Stimulated activated CD4-positive, alpha-beta T cell treated with anti-CD3 and anti-CD28 coated beads, Interleukin-1b, Interleukin-23, amount 100 ng/mL, for 1 hour (primary cell): Measurements from ENCODE around the gene NKTR.

ENCODE experiments used
- DNase-seq, 2 donors: peaks; one replicate each; pipeline ENCODE4 v3.0.0-alpha.2; 2020; ENCODE audit warnings: low read depth in 2 of 2

NKTR gene

DNA sequence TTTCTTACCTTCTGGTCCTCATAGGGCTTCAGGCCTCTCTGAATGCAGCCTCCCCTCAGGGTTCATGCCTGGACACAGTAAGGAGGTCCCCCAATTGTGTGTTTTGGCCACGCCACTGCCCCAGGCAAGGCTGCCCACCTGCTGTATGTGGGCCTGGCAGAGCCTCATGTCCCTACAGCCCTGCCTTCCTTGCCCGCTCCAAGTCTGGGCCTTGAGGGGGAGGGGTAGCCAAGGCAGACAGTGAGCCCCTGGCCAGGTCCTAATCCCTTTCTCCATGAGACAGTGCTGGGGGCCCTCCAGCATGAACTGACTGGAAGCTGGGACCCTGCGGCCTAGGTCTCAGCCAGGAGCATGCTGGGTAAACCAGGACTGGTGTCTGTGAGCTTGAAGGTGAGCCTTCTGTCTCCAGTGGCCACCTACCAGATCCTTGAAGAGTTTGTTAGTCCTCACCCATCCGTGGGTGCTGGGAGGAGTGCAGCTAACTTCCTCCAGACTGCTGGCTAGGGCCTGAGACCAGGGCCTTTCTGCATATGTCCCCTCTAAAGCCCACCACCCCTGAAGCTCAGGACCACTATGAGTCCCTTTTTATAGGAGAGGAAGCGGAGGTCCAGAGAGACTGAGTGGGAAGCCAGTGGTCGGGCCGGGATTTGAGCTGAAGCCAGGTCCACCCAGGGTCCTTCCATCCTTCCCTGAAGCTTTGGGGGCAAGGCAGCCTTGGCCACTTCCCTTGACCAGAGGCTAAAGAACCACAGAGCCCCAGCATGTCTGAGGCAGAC, 61.7 kb downstream of the NKTR start:
- no peak for DNase-seq

DNA sequence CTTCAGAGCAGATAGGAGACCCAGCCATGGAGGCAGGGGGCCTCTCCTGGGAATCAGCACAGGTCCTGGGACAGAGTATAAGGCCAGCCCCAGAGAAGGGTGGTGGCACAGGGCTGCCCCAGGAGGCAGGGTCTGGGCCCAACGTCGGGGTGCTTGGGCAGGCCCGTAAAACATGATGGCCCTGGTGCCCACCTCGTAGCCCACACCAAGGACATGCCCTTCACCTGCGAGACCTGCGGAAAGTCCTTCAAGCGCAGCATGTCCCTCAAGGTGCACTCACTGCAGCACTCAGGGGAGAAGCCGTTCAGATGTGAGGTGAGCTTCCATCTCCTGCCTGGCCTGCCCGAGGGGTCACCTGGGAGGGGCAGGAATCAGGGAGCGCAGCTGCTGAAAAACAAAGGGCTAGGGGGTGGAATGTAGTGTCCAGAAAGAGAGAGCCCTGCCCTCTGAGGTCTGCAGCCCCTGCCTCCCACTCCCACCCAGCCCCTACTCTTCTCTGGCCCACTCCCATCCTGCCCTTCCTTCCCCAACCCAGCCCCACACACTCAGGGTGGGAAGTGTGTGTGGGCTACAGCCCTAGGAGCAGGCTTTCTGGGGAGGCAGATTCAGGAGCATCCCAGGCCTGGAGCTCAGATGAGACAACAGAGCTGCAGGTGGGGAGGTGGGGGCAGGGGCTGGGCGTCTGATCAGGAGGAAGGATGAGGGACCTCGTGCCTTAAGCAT, 62.5 kb downstream of the NKTR start:
- DNase-seq, result no peak

DNA sequence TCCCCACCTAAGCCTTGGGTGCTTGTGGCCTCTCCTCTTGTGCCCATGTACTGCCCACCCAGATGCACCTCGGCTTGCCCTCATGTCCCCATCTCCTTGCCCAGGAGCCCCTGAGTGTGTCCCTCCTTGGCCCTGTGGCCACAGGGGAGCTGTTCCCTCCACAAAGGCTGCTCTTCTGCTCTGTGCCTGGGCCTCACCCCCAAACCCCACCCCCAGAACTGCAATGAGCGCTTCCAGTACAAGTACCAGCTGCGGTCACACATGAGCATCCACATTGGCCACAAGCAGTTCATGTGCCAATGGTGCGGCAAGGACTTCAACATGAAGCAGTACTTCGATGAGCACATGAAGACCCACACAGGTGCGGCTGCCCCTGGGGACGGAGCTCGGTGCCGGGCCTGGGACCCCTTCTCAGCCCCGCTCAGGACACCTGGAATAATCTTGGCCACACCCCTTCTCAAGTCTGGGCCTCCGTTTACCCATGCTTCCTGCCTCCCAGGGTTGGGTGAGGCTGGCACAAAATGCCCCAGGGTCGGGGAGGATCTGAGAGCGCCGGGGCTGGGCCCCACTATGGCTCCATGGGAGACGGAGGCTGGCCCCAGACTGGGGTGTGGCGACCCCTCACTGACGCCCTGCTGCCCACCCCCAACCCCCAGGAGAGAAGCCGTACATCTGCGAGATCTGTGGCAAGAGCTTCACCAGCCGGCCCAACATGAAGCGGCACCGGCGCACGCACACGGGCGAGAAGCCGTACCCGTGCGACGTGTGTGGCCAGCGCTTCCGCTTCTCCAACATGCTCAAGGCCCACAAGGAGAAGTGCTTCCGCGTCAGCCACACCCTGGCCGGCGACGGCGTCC, 63.3 kb downstream of the NKTR start:
- DNase-seq, result no peak

DNA sequence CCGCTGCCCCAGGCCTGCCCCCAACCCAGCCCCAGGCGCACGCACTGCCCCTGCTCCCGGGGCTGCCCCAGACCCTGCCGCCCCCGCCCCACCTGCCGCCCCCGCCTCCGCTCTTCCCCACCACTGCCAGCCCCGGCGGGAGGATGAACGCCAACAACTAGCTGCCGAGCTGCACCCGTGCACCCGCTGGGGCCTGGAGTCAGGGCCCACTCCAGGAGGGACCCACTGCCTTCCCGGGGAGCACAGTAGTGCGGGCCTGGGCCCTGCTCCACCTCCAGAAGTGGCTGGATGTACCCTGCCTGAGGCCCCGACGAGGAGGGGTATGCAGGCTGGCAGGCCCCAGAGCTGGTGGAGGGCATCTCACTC, 63.9 kb downstream of the NKTR start:
- no peak for DNase-seq

DNA sequence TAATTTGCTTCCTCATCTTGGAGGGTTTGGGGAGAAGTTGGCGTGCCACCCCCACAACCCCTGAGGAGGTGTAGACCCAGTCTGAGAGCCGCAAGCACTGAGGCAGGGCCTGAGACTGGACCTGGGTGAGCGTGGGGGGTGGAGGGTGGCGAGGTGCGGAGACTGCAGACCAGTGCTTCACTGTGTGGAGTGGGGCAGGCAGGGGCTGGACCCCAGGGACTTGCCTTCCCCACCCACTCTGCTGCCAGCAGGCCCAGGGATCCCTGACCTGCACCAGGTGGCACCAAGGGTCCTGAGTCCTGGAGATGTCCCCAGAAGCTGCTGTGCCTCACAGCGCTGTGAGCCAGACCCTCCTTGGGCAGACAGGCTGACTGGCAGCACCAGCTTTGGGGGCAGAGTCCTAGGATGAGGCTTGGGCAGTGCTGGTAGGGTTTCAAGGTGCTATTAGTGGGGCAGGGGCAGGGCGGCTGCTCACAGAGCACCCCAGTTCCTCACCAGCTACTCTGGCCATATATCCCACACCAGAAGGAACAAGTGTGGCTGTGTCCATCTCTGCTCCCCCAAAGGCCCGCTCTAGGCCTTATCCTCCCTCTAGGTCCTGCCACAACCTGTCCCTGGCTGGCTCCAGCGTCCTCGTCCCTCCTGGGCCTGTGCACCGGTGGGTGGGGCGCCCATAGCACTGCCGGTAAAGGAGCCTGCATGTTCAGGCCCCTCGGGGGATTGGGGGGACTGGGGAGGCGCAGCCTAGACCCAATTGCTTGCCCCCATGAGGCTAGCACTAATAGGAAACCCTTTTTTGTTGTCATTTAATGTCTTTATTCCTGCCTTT, 64.8 kb downstream of the NKTR start:
- DNase-seq, result no peak

DNA sequence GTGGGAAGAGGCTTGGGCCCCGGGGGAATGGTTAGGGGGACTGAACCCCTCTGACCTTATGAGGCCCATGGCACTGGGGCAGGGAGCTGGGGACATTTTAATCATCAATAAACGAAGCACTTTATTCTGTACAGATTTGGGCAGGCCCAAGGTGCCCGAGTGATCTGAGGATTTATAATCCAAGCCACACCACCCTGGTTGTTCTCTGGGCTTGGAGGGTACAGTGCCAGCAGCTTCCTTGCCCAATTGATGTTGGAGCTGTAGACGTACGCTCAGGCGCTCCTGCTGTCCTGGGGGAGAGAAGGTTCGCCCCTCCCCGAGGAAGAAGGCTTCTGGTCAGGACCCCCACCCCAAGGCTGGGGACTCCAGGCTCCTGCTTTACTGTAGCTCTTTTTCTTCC, 65.5 kb downstream of the NKTR start:
- no peak for DNase-seq

DNA sequence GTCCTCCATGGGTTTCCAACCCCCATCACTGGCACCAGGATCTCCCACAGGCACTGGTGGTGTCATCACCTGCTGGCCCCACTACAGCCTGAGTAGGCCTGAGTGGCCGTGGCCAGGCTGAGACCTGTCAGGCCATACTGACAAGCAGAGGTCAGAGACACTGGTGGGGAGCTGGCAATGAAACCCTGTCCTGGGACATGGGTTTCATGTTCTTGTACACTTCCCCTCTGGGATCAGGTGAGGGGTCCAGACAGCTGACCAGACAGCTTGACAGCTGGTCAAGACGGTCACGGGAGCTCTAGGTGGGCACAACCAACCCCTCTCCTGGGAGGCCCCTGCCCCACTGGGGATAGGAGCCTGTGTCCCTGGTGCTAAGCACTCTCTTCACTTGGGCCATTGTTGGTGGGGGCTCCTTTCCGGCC, 66.1 kb downstream of the NKTR start:
- no peak for DNase-seq

DNA sequence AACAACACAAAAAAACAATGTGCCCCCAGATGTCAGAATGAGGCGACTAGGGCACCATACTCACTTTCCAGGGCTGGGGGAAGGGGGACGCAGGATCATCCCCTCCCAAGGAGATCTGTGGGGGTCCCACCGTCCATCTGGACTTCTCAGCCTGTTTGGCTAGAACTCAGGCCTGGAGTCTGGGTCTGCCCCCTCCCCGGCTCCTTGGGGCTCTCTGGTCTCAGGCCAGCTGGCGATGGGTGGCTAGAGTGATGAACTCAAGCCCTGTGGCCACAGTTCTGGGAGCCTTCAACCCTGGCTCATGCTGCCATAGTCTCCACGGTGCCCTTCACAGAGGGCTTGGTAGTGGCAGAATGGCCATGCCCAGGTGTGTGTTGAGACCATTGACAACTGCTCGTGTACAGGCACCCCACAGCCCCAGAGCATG, 66.6 kb downstream of the NKTR start:
- no peak for DNase-seq

DNA sequence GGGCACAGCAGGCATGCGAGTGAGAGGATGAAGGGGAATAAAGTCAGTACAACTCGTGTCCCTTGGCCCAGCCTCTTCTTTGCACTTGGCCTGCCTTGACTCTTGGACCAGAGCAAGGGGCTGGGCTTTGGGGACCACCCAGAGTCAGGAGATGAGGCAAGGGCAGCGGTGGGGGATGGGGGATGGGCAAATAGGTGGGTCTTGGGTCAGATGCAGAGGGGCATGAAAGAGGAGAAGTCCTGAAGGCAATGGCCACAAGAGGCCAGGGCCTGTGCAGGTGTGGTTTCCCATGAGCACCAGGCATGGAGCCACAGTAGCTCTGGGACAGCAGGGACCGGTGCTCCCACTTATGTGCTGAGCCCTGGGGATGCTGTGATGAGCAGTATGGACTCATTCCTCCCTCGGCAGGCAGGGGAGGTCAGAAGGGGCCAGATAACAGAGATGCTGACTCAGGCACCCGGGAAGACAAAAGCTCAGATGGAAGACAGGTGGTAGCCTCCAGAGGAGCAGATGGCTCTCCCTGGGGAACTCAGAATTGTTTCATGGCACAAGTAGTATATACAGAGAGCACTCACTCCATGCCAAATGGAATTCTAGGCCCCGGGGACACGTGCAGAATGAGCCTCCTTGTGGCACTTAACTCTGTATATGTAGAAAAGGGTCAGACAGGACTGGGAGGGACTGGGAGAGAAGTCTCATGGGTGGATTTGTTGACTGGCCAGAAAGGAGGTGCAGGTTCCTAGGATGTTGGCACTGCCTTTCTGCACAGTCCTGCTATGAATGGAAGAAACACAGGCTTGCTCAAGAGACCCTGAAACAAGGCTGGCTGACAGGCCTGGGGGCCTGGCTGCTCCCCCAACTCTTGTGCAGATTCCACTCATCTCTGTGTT, 67.3 kb downstream of the NKTR start:
- DNase-seq, result no peak

DNA sequence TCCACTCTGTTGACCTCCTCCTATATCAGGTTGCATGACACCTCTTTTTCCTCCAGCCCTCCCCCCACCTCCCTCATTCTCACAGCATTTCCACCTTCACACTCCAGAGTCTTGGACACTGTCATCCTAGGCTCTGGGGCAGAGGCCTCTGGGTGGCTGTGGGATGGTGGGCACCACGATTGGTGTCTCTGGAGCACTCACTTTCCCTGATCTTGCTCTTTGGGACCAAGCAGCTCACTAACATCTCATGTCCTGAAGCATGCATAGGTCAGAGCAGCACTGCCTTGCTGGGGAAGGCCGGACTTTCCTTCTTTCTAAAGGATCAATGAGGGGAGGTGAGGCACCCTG, 67.9 kb downstream of the NKTR start:
- no peak for DNase-seq

DNA sequence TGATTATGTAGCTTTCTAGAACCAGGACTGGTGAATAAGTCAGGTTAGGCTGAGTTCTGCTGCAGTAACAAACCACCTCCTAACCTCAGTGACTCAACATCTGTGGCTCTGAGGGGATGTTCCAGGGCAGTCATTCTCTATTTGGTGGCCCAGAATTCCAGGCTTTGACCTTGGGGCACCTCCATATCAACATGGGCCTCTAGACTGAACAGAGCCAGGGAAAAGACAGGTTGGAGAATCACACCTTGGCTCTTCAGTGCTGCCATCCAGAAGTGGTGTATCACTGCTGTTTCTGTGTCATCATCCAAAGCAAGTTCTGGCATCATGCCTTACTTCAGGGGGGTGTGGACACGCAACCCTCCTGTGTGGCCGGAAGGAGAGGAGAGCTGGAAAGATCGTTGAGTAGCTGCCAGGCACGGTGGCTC, 68.3 kb downstream of the NKTR start:
- DNase-seq, result no peak

DNA sequence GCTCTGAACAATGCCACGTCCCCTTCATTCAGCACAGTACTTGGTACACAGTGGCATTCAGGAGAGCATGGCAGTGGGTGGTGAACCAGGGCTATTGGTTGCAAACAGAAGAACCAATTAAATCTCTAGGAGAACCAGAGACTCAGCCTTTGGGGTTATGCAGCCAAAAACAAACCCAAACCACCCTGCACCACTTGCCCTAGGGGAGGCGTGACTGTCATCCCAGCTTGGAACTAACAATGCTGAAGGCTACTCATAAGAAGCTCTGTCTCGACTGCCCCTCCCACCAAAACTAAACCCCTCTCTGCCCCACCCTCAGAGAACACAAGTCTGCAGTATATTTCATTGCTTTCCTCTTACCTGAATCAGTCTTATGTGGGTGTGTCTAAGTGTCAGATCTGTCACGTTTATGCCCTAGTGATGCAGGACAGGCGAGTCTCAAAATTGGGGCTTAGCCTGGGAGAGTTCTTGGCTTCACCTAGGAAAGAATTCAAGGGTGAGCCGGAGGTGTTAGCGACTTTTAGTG, 69.6 kb downstream of the NKTR start:
- DNase-seq, result no peak

DNA sequence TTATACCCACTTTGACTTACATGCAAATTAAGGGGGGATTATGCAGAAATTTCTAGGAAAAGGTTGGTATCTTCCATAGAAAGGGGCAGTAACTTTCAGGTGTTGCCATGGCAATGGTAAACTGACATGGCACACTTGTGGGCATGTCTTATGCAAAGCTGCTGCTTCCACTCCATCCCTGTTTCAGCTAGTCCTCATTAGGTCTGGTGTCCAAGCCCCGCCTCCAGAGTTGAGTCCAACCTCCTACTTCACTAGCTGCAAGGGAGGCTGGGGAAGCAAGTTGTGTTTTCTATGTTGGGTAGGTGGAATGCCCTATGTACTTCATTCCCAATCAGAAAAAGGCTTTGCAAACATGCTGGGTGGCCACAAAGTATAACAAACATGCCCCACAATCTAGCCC, 70.2 kb downstream of the NKTR start:
- DNase-seq, result no peak

DNA sequence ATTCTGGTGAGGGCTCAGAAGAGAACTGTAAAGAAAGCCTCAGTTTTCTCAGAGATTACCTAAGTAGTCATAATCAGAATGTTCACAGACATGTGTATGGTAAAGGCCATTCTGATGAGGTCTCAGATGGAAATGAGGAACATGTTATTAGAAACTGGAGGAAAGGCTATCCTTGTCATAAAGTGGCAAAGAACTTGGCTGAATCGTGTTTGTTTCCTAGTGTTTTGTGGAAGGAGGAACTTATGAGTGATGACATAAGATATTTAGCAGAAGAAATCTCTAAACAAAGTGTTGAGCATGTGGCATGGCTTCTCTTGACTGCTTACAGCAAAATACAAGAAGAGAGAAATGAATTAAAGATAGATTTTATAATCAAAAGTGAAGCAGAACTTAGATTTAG, 72.0 kb downstream of the NKTR start:
- no peak for DNase-seq

DNA sequence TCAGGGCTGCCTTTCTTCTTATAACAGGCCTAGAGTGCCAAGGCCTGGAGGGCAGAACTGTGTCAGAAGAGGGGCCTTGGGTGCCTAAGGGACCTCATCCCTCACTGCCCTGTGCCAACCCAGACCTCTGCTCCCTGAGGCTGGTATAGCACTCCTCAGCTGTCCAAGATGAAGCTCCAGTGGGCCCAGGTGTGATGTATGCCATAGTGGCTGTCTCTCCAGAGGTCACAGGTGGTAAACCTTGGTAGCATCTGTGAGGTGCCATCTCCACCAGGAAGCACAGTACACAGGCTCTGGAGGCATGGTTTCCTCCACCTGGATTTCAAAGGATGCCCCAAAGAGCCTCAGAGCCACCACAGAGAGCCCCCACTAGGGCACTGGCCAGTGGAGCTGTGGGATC, 72.6 kb downstream of the NKTR start:
- DNase-seq, result no peak

DNA sequence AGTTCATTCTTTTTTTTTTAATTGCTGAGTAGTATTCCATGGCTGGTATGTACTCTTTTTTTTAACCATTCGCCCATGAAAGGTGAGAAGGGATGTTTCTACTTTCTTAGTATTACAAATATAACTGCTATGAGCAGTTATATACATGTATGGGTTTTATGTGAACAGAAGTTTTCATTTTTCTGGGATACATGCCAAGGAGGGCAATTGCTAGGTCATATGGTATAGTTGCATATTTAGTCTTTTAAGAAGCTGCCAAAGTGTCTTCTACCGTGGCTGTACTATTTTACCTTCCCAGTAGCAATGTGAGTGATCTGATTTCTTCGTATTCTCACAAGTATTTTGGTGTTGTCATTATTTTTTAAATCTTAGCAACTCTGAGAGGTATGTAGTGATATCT, 73.7 kb downstream of the NKTR start:
- DNase-seq, result no peak

DNA sequence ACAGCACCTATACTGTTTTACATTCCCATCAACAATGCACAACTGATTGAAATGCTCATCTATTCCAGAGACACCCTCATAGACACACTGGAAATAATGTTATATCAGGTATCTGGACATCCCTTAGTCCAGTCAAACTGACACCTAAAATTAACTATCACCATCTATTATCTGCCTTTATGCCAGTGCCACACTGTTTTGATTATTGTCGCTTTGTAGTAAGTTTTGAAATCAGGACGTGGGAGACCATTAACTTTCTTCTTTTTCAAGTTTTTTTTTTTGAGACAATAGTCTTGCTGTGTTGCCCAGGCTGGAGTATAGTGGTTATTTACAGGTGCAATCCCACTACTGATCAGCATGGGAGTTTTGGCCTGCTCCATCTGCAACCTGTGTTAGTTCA, 75.4 kb downstream of the NKTR start:
- no peak for DNase-seq

DNA sequence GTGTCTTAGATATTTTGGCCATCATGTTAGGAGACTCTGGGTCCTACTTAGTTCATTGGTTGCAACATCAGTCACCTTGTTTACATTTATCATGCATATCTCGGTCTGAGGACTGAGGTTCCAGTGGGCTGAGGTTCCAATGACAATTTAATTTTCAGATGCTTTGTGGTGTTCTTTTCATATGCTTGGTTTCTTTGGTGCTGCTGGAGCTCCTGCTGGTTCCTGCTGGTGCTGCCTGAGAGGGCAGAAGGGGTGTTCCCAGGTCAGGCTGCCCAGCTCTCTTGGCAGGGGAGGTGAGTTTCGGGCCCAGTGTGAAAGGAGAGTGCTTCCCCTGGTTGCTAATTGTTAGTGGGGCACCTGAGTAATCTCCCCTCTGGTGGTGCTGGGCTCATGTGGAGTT, 78.0 kb downstream of the NKTR start:
- no peak for DNase-seq

DNA sequence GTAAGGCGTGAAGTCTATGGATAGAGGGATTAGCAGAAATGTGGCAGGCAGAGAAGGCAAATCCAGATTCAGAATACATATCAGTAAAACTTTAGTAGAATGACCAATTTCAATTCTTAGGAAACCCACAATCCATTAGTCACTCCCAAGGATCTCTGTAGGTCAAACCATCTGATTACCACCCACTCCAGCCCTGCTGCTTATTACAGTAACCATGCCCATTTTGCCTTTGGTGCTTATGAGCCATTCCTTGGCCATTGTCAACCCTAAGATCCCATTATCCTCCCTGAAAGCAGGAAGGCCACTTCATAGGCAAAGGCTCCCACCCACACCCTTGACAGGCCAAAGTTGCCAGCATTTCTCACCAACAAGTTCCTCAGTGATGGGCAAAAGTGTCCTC, 79.8 kb downstream of the NKTR start:
- no peak for DNase-seq

DNA sequence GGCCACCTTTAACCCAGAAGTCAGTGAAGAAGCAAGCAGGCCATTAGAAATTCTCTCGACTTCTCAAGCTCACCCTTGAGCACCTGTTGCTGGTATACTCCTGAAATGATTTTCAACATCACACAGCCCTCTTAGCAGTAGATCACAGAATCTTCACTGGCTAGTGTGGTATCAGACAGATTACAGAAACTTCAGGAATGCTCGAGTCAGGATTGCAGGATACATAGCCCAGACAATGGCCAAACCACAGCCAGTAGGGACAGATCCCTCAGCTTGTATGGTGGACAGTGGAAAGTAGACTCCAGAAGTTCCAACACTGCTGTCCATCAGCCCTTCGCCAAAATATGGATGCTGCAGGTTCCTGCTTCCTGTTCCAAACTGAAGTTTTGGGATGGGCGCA, 80.3 kb downstream of the NKTR start:
- no peak for DNase-seq
